Kidney epithelial cell (primary cell): Measurements from ENCODE around the gene CLNK. TPM values are rescaled to one million over a fixed set of nuclear protein-coding genes. Genes with fewer than 3 reads are reported as not detected.

ENCODE experiments used
- DNase-seq: peaks from one replicate; pipeline ENCODE4 v3.0.0-alpha.2; 2010; ENCODE audit warnings: low read depth
- H3K27me3 ChIP-seq: 2 replicates; pipeline ENCODE4 v1.6.0; 2011; ENCODE audit warnings: low read length; ENCODE audit not compliant: control insufficient read depth, insufficient read depth
- H3K36me3 ChIP-seq: 2 replicates; pipeline ENCODE4 v1.5.1; 2011; ENCODE audit warnings: low read length; ENCODE audit not compliant: control insufficient read depth, insufficient read depth
- H3K4me3 ChIP-seq: 2 replicates; pipeline ENCODE4 v1.5.1; 2011; ENCODE audit warnings: low read depth, mild to moderate bottlenecking, control low read depth, low read length
- total RNA-seq: library from RNA; depleted of rRNA; stranded (reverse); fragments of >200 nt; gene quantifications from 2 replicates; pipeline ENCODE4 v1.2.3, GENCODE V29; 2015
- TF ChIP-seq, protein P1 (sequence below): IDR thresholded peaks from 2 replicates; pipeline ENCODE4 v1.5.1; 2011; ENCODE audit warnings: mild to moderate bottlenecking, moderate library complexity, low read length, control low read depth, inconsistent platforms; ENCODE audit not compliant: insufficient read depth, poor library complexity, severe bottlenecking

The CLNK gene
- total RNA-seq, 1 donor from 2014 or later = not detected

DNA sequence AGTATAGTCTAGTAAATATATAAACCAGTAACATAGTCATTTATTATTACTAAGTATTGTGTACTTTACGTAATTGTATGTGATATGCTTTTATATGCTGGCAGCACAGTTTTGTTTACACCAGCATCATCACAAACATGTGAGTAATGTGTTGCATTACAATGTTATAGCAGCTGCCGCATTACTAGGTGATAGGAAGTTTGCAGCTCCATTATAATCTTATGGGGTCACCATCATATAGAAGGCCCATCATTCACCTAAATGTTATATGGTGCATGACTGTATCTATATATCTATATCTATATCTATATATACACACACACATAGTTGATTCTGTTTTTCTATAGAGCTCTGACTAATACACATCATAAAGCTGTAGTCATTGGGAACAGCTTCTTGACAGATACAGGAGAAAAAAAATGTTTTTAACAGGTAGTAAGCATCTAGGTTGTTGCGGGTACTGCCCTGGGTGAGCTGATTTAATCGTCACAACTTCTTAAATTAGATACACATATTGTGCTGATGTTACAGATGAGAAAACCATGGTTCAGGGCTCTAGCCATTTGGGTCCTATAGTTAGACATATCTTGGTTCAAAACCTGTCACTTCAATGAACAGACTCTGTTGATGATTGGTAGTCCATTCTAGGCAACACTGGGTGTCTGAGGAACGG, 77.9 kb downstream of the CLNK start:
- no peaks in the 10 kb centered on the region for H3K36me3 ChIP-seq
- DNase-seq = no peak
- H3K27me3 ChIP-seq = no peaks in the 10 kb centered on the region
- no peak overlapping the region for H3K4me3 ChIP-seq
- TF ChIP-seq, protein P1, sequence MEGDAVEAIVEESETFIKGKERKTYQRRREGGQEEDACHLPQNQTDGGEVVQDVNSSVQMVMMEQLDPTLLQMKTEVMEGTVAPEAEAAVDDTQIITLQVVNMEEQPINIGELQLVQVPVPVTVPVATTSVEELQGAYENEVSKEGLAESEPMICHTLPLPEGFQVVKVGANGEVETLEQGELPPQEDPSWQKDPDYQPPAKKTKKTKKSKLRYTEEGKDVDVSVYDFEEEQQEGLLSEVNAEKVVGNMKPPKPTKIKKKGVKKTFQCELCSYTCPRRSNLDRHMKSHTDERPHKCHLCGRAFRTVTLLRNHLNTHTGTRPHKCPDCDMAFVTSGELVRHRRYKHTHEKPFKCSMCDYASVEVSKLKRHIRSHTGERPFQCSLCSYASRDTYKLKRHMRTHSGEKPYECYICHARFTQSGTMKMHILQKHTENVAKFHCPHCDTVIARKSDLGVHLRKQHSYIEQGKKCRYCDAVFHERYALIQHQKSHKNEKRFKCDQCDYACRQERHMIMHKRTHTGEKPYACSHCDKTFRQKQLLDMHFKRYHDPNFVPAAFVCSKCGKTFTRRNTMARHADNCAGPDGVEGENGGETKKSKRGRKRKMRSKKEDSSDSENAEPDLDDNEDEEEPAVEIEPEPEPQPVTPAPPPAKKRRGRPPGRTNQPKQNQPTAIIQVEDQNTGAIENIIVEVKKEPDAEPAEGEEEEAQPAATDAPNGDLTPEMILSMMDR = no peak

- no peaks in the 10 kb centered on the region for H3K36me3 ChIP-seq
- TF ChIP-seq, protein P1 = no peak
Observed at GRCh38 chr4:10605746-10606482, 78.7 kb downstream of the CLNK start.

DNA sequence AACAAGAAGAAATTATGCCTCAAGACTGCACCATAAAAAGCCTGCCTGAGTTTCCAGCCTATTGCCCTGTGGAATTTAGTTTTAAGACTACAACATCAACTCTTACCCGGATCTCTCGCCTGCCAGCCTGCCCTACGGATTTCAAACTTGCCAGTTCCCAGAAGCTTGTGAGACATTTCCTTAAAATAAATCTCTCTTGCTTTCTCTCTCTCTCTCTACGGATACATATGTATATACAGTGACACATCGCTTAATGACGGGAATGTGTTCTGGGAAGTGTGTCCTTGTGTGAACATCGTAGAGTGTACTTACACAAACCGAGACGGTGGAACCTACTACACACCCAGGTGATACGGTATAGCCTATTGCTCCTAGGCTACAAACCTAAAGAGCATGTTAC, 79.5 kb downstream of the CLNK start:
- no peak overlapping the region for H3K4me3 ChIP-seq
- no peaks in the 10 kb centered on the region for H3K36me3 ChIP-seq
- no peaks in the 10 kb centered on the region for H3K27me3 ChIP-seq
- no peak for DNase-seq
- TF ChIP-seq, protein P1 = no peak

More at GRCh38 chr4:10605746-10606482, 78.7 kb downstream of the CLNK start:
- DNase-seq = peak; percentile 56
- Histone ChIP-seq H3K27me3 (no peaks in the 10 kb centered on the region), H3K4me3 (no peak overlapping the region)

DNA sequence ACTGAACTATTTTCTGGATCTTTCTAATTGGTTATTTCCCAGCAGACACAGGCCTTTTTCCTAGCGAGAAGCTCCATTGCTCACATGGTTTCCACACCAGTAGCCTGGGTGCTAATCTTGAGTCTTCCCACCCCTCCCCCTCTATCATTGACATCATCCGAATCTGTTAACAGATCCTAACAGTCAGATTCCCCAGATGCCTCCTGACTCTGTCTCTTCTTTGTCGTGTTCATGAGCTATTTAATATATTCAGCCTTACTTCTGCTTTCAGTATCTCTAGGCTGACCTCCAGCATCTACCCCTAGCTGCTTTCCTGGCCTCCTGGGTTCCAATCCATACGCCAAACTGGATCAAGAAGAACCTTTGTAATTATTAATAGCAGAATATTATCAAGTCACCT, 85.0 kb downstream of the CLNK start:
- Histone ChIP-seq H3K4me3 (no peak overlapping the region), H3K27me3 (no peaks in the 10 kb centered on the region), H3K36me3 (no peaks in the 10 kb centered on the region)
- DNase-seq = no peak
- TF ChIP-seq, protein P1 = no peak

- H3K4me3 ChIP-seq = no peak overlapping the region
- TF ChIP-seq, protein P1 = no peak
- no peak for DNase-seq
- no peaks in the 10 kb centered on the region for H3K36me3 ChIP-seq
- H3K27me3 ChIP-seq = no peaks in the 10 kb centered on the region
Observed at GRCh38 chr4:10598829-10599228, 85.7 kb downstream of the CLNK start.
